GM23338 (cell line): ENCODE results near the gene RNF223.

Source experiments
- EZH2 ChIP-seq: fragments of 200-600 bp; sonication (generic); IDR thresholded peaks from one replicate; pipeline ENCODE4 v1.8.0; 2017; ENCODE audit warnings: antibody characterized with exemption, mild to moderate bottlenecking, low read depth; ENCODE audit not compliant: unreplicated experiment
- EZH2phosphoT487 ChIP-seq: fragments of 200-600 bp; sonication (generic); IDR thresholded peaks from one replicate; pipeline ENCODE4 v1.8.1; 2018; ENCODE audit warnings: antibody characterized with exemption; ENCODE audit not compliant: unreplicated experiment
- TF ChIP-seq, protein P1 (sequence below), 2 experiments: fragments of 200-600 bp in 1 of 2; sonication (generic) in 1 of 2; conservative IDR thresholded peaks; 2 replicates each; pipeline versions ENCODE4 v1.5.1 to v1.6.1; 2016 to 2017; ENCODE audit warnings: antibody characterized with exemption in 2 of 2, low read depth in 2 of 2, mild to moderate bottlenecking in 2 of 2, moderate library complexity in 1 of 2
- TF ChIP-seq, protein P2 (sequence below): IDR thresholded peaks from one replicate; pipeline ENCODE4 v1.6.1; 2018; ENCODE audit warnings: antibody characterized with exemption; ENCODE audit not compliant: unreplicated experiment
- TF ChIP-seq, protein P3 (sequence below): fragments of 250-450 bp; sonication (Bioruptor Pico); IDR thresholded peaks from 2 replicates; pipeline ENCODE4 v1.5.0; 2020; ENCODE audit warnings: mild to moderate bottlenecking, moderate library complexity

DNA sequence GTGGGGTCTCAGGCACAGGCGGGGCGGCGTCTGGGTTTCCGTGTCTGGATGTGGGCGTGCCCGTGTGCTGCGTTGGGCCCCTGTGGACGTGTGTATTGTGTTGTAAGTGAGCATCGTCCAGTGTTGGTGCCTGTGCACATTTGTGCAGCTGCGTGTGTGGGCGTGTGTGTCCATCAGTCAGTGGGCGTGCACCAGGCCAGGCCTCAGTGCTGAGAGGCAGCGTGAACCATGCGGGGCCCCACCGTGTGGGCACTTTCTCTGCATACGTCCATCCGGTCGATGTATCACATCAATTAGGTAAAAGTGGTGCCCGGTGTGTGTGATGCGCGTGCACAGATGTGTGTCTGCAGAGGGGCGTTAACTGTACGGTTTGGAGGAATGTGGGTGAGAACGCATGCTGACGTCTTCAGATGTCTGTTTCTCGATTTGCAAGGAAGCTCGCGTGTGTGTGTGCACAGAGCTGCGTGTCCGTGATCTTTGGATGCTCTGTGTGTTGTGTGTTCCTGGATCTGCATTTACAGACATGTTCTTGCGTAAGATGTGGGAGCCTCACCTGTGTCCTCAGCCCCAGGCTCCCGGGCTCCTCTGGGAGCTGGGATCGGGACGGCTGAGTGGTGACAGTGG, 29.5 kb downstream of the RNF223 start:
- TF ChIP-seq EZH2, result no peak
- TF ChIP-seq, protein P1, sequence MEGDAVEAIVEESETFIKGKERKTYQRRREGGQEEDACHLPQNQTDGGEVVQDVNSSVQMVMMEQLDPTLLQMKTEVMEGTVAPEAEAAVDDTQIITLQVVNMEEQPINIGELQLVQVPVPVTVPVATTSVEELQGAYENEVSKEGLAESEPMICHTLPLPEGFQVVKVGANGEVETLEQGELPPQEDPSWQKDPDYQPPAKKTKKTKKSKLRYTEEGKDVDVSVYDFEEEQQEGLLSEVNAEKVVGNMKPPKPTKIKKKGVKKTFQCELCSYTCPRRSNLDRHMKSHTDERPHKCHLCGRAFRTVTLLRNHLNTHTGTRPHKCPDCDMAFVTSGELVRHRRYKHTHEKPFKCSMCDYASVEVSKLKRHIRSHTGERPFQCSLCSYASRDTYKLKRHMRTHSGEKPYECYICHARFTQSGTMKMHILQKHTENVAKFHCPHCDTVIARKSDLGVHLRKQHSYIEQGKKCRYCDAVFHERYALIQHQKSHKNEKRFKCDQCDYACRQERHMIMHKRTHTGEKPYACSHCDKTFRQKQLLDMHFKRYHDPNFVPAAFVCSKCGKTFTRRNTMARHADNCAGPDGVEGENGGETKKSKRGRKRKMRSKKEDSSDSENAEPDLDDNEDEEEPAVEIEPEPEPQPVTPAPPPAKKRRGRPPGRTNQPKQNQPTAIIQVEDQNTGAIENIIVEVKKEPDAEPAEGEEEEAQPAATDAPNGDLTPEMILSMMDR (conservative IDR thresholded peaks at IDR 0.05; ENCODE audit: low read depth in 2 of 2), result no peak
- TF ChIP-seq, protein P2, sequence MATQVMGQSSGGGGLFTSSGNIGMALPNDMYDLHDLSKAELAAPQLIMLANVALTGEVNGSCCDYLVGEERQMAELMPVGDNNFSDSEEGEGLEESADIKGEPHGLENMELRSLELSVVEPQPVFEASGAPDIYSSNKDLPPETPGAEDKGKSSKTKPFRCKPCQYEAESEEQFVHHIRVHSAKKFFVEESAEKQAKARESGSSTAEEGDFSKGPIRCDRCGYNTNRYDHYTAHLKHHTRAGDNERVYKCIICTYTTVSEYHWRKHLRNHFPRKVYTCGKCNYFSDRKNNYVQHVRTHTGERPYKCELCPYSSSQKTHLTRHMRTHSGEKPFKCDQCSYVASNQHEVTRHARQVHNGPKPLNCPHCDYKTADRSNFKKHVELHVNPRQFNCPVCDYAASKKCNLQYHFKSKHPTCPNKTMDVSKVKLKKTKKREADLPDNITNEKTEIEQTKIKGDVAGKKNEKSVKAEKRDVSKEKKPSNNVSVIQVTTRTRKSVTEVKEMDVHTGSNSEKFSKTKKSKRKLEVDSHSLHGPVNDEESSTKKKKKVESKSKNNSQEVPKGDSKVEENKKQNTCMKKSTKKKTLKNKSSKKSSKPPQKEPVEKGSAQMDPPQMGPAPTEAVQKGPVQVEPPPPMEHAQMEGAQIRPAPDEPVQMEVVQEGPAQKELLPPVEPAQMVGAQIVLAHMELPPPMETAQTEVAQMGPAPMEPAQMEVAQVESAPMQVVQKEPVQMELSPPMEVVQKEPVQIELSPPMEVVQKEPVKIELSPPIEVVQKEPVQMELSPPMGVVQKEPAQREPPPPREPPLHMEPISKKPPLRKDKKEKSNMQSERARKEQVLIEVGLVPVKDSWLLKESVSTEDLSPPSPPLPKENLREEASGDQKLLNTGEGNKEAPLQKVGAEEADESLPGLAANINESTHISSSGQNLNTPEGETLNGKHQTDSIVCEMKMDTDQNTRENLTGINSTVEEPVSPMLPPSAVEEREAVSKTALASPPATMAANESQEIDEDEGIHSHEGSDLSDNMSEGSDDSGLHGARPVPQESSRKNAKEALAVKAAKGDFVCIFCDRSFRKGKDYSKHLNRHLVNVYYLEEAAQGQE, result no peak
- TF ChIP-seq EZH2phosphoT487, result no peak
- TF ChIP-seq, protein P3, sequence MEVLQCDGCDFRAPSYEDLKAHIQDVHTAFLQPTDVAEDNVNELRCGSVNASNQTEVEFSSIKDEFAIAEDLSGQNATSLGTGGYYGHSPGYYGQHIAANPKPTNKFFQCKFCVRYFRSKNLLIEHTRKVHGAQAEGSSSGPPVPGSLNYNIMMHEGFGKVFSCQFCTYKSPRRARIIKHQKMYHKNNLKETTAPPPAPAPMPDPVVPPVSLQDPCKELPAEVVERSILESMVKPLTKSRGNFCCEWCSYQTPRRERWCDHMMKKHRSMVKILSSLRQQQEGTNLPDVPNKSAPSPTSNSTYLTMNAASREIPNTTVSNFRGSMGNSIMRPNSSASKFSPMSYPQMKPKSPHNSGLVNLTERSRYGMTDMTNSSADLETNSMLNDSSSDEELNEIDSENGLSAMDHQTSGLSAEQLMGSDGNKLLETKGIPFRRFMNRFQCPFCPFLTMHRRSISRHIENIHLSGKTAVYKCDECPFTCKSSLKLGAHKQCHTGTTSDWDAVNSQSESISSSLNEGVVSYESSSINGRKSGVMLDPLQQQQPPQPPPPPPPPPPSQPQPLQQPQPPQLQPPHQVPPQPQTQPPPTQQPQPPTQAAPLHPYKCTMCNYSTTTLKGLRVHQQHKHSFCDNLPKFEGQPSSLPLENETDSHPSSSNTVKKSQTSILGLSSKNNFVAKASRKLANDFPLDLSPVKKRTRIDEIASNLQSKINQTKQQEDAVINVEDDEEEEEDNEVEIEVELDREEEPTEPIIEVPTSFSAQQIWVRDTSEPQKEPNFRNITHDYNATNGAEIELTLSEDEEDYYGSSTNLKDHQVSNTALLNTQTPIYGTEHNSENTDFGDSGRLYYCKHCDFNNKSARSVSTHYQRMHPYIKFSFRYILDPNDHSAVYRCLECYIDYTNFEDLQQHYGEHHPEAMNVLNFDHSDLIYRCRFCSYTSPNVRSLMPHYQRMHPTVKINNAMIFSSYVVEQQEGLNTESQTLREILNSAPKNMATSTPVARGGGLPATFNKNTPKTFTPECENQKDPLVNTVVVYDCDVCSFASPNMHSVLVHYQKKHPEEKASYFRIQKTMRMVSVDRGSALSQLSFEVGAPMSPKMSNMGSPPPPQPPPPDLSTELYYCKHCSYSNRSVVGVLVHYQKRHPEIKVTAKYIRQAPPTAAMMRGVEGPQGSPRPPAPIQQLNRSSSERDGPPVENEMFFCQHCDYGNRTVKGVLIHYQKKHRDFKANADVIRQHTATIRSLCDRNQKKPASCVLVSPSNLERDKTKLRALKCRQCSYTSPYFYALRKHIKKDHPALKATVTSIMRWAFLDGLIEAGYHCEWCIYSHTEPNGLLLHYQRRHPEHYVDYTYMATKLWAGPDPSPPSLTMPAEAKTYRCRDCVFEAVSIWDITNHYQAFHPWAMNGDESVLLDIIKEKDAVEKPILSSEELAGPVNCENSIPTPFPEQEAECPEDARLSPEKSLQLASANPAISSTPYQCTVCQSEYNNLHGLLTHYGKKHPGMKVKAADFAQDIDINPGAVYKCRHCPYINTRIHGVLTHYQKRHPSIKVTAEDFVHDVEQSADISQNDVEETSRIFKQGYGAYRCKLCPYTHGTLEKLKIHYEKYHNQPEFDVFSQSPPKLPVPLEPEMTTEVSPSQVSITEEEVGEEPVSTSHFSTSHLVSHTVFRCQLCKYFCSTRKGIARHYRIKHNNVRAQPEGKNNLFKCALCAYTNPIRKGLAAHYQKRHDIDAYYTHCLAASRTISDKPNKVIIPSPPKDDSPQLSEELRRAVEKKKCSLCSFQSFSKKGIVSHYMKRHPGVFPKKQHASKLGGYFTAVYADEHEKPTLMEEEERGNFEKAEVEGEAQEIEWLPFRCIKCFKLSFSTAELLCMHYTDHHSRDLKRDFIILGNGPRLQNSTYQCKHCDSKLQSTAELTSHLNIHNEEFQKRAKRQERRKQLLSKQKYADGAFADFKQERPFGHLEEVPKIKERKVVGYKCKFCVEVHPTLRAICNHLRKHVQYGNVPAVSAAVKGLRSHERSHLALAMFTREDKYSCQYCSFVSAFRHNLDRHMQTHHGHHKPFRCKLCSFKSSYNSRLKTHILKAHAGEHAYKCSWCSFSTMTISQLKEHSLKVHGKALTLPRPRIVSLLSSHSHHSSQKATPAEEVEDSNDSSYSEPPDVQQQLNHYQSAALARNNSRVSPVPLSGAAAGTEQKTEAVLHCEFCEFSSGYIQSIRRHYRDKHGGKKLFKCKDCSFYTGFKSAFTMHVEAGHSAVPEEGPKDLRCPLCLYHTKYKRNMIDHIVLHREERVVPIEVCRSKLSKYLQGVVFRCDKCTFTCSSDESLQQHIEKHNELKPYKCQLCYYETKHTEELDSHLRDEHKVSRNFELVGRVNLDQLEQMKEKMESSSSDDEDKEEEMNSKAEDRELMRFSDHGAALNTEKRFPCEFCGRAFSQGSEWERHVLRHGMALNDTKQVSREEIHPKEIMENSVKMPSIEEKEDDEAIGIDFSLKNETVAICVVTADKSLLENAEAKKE (CRISPR knock-in tag), result no peak
